SU-DHL-6 (cell line): Measurements from ENCODE around the gene GDAP2.
"Not testable (repeated sequence)": the region's sequence is repeated elsewhere in the genome, so short reads cannot be mapped to it uniquely, and the experiment has no call there.

Experiments
- EZH2phosphoT487 ChIP-seq: fragments of 200-600 bp; sonication (generic), shearing (Covaris generic); conservative IDR thresholded peaks from 2 replicates; pipeline ENCODE4 v1.6.1; 2018; ENCODE audit warnings: mild to moderate bottlenecking, antibody characterized with exemption, low read length, moderate library complexity, mixed read lengths
- TF ChIP-seq, protein P1 (sequence below): fragments of 200-600 bp; sonication (generic); IDR thresholded peaks from one replicate; pipeline ENCODE4 v1.5.1; 2017; ENCODE audit warnings: antibody characterized with exemption, mild to moderate bottlenecking, low read length, moderate library complexity; ENCODE audit not compliant: insufficient read depth, poor library complexity, severe bottlenecking

DNA sequence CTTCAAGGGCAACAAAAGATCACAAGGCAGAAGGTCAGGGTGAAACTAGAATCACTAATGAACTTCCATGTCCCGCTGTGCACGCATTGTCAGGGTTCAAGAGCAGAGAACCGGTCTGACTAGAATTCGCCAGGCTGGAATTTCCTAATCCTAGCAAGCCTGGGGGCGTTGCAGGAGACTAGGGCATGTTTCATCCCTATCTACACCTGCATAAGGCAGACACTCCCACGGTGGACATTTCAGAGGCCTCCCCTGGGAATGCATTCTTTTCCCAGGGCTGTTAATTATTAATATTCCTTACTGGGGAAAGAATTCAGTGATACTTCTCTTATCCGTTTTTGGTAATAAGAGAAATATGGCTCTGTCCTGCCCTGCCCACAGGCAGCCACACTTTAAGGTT is 6.7 kb downstream of the GDAP2 start:
- TF ChIP-seq, protein P1, sequence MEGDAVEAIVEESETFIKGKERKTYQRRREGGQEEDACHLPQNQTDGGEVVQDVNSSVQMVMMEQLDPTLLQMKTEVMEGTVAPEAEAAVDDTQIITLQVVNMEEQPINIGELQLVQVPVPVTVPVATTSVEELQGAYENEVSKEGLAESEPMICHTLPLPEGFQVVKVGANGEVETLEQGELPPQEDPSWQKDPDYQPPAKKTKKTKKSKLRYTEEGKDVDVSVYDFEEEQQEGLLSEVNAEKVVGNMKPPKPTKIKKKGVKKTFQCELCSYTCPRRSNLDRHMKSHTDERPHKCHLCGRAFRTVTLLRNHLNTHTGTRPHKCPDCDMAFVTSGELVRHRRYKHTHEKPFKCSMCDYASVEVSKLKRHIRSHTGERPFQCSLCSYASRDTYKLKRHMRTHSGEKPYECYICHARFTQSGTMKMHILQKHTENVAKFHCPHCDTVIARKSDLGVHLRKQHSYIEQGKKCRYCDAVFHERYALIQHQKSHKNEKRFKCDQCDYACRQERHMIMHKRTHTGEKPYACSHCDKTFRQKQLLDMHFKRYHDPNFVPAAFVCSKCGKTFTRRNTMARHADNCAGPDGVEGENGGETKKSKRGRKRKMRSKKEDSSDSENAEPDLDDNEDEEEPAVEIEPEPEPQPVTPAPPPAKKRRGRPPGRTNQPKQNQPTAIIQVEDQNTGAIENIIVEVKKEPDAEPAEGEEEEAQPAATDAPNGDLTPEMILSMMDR = not testable (repeated sequence)
- not testable (repeated sequence) for TF ChIP-seq EZH2phosphoT487
